ENCODE measurements around the gene TALDO1. TPM values are rescaled to one million over a fixed set of nuclear protein-coding genes. Genes with fewer than 3 reads are reported as not detected.

Gene TALDO1
- total and polyA plus RNA-seq, 10 donors, result 108 to 292 (median 208) TPM

DNA sequence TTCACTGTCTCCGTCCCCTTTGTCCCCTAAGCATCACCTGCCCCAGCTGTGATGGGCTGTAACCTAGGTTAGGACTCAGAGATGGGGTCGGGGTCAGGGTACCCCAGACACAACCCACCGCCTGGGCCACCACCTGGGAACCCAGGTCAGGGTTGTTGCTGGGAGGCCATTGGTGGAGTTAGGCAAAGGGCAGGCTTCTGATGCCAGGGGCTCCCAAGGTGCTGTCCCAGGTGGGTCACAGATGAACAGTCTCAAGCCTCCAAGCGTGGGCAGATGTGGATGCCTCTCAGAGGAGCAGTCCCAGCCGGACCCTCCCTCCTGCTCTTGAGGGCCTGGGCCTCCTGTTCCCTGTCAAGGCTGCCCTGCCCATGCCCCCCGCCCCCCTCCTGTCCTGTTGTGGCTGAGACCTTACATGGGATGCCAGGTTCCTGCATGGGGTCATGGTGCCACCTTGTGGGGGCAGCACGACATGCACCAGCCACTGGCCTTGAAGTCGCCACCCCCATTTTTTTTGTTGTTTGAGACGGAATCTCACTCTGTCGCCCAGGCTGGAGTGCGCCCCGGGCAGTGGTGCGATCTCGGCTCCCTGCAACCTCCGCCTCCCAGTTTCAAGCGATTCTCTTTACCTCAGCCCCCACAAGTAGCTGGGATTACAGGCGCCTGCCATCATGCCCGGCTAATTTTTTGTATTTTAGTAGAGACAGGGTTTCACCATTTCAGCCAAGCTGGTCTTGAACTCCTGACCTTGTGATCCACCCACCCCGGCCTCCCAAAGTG is 17.9 kb downstream of the TALDO1 start:
- 63 to 78% (median 64%) methylated on average over 18 to 19 of the region's 19 CpGs for WGBS, 5 donors
- TF ChIP-seq POLR2AphosphoS5 (IDR thresholded peaks at IDR 0.05) (peak; percentile 55 to 72 (median 60)), POLR2A (IDR thresholded peaks at IDR 0.05) (no peak)
- TF ChIP-seq, protein P1, sequence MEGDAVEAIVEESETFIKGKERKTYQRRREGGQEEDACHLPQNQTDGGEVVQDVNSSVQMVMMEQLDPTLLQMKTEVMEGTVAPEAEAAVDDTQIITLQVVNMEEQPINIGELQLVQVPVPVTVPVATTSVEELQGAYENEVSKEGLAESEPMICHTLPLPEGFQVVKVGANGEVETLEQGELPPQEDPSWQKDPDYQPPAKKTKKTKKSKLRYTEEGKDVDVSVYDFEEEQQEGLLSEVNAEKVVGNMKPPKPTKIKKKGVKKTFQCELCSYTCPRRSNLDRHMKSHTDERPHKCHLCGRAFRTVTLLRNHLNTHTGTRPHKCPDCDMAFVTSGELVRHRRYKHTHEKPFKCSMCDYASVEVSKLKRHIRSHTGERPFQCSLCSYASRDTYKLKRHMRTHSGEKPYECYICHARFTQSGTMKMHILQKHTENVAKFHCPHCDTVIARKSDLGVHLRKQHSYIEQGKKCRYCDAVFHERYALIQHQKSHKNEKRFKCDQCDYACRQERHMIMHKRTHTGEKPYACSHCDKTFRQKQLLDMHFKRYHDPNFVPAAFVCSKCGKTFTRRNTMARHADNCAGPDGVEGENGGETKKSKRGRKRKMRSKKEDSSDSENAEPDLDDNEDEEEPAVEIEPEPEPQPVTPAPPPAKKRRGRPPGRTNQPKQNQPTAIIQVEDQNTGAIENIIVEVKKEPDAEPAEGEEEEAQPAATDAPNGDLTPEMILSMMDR (IDR thresholded peaks at IDR 0.05 in 8 of 11, conservative IDR thresholded peaks at IDR 0.05 in 3 of 11), result peak; percentile 60 to 84 (median 73)
- Histone ChIP-seq H3K4me3 (no peak overlapping the region), H3K27me3 (replicated peaks in 1 of 7) (no peaks in the 10 kb centered on the region), H3K4me1 (peaks cover 0 to 12% (median 0%) of the 10 kb centered on the region in 6 donors), H3K27ac (peak overlapping the region in 1 of 8 donors; percentile 31), H3K9me3 (no peaks in the 10 kb centered on the region), H3K36me3 (peaks cover 0 to 100% (median 67%) of the 10 kb centered on the region in 6 donors)
- intact Hi-C loops (cut with DNase I; ENCODE audit: low total_unique reads), result no loop called here
- peak; percentile 88 for DNase-seq

DNA sequence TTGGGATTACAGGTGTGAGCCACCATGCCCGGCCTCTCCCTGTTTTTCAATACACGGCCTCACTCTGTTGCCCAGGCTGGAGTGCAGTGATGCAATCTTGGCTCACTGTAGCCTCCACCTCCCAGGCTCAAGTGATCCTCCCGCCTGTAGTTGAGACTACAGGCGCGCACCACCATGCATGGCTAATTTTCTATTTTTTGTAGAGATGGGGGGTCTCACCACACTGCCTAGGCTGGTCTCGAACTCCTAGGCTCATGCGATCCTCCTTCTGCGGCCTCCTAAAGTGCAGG is 18.5 kb downstream of the TALDO1 start:
- intact Hi-C loops (cut with DNase I; ENCODE audit: low total_unique reads), result no loop called here
- 91 to 98% (median 96%) methylated on average over 8 of the region's 8 CpGs for WGBS, 5 donors
- DNase-seq, result no peak
- Histone ChIP-seq H3K36me3 (peaks cover 0 to 100% (median 67%) of the 10 kb centered on the region in 6 donors), H3K27me3 (replicated peaks in 1 of 7) (no peaks in the 10 kb centered on the region), H3K9me3 (no peaks in the 10 kb centered on the region), H3K4me1 (peaks cover 0 to 12% (median 0%) of the 10 kb centered on the region in 6 donors), H3K27ac (peak overlapping the region in 1 of 8 donors; percentile 31), H3K4me3 (no peak overlapping the region)
- TF ChIP-seq POLR2A (IDR thresholded peaks at IDR 0.05), result no peak
- no peak for TF ChIP-seq POLR2AphosphoS5 (IDR thresholded peaks at IDR 0.05)

- Histone ChIP-seq H3K4me1 (peaks cover 0 to 12% (median 0%) of the 10 kb centered on the region in 6 donors), H3K27ac (no peak overlapping the region), H3K27me3 (replicated peaks in 1 of 7) (no peaks in the 10 kb centered on the region), H3K9me3 (no peaks in the 10 kb centered on the region), H3K36me3 (peaks cover 0 to 100% (median 68%) of the 10 kb centered on the region in 6 donors), H3K4me3 (no peak overlapping the region)
- TF ChIP-seq POLR2AphosphoS5 (IDR thresholded peaks at IDR 0.05) (peak; percentile 2 to 64 (median 45)), POLR2A (IDR thresholded peaks at IDR 0.05) (no peak)
- TF ChIP-seq, protein P1 (IDR thresholded peaks at IDR 0.05 in 8 of 11, conservative IDR thresholded peaks at IDR 0.05 in 3 of 11), result no peak
- intact Hi-C loops (cut with DNase I; ENCODE audit: low total_unique reads), result no loop called here
- WGBS, 5 donors, result 66 to 85% (median 76%) methylated on average over 6 to 11 of the region's 11 CpGs
- DNase-seq, result no peak
These were observed 19.1 kb downstream of the TALDO1 start for GRCh38 chr11:766106-766935.

DNA sequence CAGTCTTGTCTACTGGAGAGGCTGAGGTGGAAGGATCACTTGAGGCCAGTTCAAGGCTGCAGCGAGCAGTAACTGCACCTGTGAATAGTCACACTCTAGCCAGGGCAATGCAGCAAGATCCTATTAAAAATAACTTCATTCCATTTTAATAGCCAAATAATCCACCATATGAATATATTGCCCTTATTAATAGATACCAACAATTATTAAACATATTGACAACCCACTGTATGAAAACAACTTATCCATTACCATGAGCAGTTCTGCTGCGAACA is 19.6 kb downstream of the TALDO1 start:
- H3K36me3 ChIP-seq, result peaks cover 0 to 100% (median 68%) of the 10 kb centered on the region in 6 donors
- no peaks in the 10 kb centered on the region for H3K9me3 ChIP-seq
- intact Hi-C loops (cut with DNase I; ENCODE audit: low total_unique reads), result no loop called here
- DNase-seq, result no peak
- H3K4me1 ChIP-seq, result peaks cover 0 to 12% (median 0%) of the 10 kb centered on the region in 6 donors
- TF ChIP-seq POLR2A (IDR thresholded peaks at IDR 0.05) (no peak), POLR2AphosphoS5 (IDR thresholded peaks at IDR 0.05) (no peak)
- TF ChIP-seq, protein P1 (IDR thresholded peaks at IDR 0.05 in 8 of 11, conservative IDR thresholded peaks at IDR 0.05 in 3 of 11), result no peak
- H3K27ac ChIP-seq, result no peak overlapping the region
- no peak overlapping the region for H3K4me3 ChIP-seq
- WGBS, 5 donors, result 92 to 98% (median 96%) methylated on average over 2 of the region's 2 CpGs
- no peaks in the 10 kb centered on the region for H3K27me3 ChIP-seq (replicated peaks in 1 of 7)

Data from spleen (tissue), 11 donors.